CD4-positive, alpha-beta T cell treated with Interleukin-12 subunit alpha and Interleukin-12 subunit beta, for 1 hour (primary cell): ENCODE results near the gene FBXL13.
"Not testable (repeated sequence)": the region's sequence is repeated elsewhere in the genome, so short reads cannot be mapped to it uniquely, and the experiment has no call there.

Experiments used
- DNase-seq: peaks from one replicate; pipeline ENCODE4 v3.0.0-alpha.2; 2020

The FBXL13 gene

GRCh38 chr7:102978284-102978683 lies 96.3 kb downstream of the FBXL13 start:
- DNase-seq: no peak

DNA sequence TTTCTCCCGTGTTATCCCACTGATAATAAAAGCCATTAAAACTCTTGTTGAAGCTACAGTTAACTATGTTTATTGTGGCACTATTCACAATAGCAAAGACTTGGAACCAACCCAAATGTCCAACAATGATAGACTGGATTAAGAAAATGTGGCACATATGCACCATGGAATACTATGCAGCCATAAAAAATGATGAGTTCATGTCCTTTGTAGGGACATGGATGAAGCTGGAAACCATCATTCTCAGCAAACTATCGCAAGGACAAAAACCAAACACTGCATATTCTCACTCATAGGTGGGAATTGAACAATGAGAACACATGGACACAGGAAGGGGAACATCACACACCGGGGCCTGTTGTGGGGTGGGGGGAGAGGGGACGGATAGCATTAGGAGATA lies 97.0 kb downstream of the FBXL13 start:
- DNase-seq: not testable (repeated sequence)

GRCh38 chr7:102976493-102976892 lies 98.1 kb downstream of the FBXL13 start:
- no peak for DNase-seq

GRCh38 chr7:102975854-102976253 lies 98.7 kb downstream of the FBXL13 start:
- no peak for DNase-seq

GRCh38 chr7:102974366-102975236 lies 100.0 kb downstream of the FBXL13 start:
- DNase-seq: no peak

- no peak for DNase-seq
These were observed 101.3 kb downstream of the FBXL13 start for GRCh38 chr7:102973096-102973802.

DNA sequence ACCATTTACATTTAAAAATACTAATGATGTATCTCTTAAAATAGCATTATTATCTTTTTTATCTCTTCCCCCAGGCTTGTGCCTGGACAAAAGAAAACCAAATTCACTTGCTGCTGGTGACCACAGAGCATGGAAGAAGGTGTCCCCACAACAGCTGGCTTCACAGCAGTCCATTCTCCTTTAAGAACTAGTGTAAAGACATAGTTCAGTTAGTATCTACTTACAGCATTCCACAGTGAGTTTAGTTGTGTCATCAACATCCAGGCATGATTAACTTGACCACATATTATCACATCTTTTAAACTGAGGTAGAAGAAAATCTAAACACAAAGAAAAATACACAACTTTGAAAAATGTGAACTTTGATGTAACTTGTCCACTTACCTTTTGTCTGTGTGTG lies 106.8 kb downstream of the FBXL13 start:
- DNase-seq: no peak

GRCh38 chr7:102966465-102966864 lies 108.1 kb downstream of the FBXL13 start:
- no peak for DNase-seq

GRCh38 chr7:102961993-102962392 lies 112.6 kb downstream of the FBXL13 start:
- DNase-seq: not testable (repeated sequence)

DNA sequence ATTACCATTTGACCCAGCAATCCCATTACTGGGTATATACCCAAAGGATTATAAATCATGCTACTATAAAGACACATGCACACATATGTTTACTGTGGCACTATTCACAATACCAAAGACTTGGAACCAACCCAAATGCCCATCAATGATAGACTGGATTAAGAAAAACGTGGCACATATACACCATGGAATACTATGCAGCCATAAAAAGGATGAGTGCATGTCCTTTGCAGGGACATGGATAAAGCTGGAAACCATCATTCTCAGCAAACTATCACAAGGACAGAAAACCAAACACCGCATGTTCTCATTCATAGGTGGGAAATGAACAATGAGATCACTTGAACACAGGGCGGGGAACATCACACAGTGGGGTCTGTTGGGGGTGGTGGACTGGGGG lies 116.6 kb downstream of the FBXL13 start:
- not testable (repeated sequence) for DNase-seq

GRCh38 chr7:102954359-102954758 lies 120.2 kb downstream of the FBXL13 start:
- DNase-seq: not testable (repeated sequence)

DNA sequence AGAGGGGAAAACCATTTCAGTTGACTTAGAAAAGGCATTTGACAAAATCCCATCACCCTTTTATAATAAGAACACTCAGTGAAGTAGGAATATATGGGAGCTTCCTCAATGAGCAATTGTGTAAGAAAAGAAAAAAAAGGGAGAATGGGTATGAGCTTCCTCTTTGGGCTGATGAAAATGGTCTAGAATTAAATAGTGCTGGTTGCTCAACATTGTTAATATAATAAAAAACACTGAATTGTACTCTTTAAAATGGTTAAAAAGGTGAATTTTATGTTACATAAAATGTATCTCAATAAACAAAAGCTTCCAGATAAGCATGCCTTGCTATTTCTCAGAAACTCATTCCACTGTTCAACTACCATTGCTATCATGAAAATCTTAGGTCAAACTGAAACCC lies 121.2 kb downstream of the FBXL13 start:
- DNase-seq: no peak

DNA sequence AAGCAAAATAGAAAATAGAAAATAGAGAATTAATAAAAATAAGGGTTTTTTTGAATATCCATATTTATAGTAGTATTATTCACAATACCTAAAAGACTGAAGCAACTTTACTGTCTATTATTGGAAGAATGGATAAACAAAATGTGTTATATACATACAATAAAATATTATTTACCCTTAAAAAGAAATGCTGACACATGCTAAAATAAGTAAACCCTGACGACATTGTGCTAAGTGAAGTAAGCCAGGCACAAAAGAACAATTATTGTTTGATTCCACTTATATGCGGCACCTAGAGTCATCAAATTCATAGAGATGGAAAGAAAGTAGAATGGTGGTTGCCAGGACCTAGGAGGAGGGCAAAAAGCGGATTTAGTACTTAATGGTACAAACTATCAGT lies 122.8 kb downstream of the FBXL13 start:
- no peak for DNase-seq

DNA sequence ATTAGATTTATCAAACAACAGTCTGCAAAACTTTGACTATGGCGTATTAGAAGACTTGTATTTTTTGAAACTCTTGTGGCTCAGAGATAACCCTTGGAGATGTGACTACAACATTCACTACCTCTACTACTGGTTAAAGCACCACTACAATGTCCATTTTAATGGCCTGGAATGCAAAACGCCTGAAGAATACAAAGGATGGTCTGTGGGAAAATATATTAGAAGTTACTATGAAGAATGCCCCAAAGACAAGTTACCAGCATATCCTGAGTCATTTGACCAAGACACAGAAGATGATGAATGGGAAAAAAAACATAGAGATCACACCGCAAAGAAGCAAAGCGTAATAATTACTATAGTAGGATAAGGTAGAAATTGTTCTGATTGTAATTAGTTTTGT lies 130.4 kb downstream of the FBXL13 start:
- no peak for DNase-seq

GRCh38 chr7:102943423-102944169 lies 131.0 kb downstream of the FBXL13 start:
- DNase-seq: no peak

DNA sequence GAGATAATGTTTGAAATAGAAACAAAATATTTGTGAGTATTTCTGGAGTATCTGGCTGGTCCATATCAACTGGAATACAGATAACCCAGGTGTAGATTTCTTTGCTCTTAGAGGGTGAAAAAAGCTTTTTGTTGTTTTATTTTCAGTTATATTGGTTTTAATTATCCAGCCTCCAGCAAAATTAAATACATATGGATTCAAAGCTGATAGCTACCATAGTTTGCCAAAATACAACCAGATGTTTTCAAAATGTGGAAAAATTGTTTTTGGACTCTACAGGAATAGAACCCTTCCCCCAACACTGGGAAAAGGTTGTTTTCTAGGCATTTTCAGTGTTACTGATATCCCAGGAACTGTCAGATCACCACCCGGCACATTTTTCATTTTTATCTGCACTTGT lies 131.7 kb downstream of the FBXL13 start:
- DNase-seq: no peak

DNA sequence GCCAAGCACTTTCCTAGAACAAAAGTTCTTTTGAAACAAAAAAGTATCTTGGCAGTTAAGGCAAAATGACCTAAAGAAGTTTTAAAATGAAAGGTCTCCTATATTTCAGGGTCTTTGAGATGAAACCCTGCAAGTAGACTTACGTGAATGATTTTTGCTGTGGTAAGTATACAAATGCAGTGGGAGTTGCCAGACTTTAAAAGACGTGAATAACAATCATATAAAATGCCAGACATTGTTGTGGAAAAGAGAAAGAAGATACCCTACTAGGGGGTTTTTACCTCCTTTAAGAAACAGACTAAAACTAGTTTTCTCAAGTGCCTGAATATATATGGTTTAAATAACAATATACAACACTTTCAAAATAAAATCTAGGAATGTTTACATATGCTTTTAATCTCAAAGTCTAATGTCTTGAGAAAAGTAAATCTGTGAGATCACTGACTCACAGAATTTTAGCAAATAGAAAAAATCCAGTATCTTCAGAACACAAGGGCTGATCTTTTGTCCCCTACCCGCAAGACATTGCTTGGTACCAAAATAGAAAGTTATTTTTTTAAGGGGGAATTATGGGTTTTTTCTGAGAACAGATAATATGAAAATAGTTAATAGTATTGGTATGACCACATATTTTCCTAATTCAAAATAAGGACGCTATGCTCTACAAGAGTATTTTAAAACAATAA lies 132.3 kb downstream of the FBXL13 start:
- no peak for DNase-seq

DNA sequence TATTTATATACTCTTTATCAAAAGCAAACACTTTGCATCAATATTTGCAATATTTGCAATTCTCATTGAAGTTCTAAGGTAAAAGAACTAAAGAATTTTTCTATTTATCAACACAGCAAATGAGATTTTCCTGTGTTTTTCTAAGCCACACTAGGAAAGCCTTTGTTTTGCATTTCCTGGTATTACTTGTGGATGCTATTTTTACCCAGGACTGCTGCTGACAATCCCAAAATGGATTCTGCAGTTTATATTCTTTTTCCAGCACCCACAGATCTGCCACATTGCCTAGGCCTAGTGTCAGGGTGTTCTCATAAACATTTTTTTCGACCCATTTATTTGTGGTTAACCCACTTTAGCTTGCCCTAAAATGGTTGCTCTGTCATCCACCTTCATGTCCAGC lies 135.9 kb downstream of the FBXL13 start:
- DNase-seq: no peak

GRCh38 chr7:102935450-102936115 lies 139.0 kb downstream of the FBXL13 start:
- DNase-seq: no peak

DNA sequence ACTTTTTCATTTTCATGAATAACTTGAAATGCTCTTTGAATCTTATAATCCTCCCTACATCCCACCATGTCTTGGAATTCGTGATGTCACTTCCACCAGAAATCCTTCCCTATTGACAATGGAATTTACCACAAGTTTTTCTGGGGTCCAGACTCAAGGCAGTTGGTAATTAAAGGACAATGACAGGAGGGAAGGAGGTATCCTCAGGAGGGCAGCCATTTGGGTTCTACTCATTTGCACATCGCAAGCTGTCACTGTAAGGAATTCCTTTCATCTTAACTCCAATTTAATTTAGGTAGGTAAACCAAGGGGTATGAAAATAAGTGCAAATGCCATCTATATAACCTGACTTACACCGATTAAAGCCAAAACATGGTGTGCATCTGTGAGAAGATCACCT lies 139.9 kb downstream of the FBXL13 start:
- no peak for DNase-seq

DNA sequence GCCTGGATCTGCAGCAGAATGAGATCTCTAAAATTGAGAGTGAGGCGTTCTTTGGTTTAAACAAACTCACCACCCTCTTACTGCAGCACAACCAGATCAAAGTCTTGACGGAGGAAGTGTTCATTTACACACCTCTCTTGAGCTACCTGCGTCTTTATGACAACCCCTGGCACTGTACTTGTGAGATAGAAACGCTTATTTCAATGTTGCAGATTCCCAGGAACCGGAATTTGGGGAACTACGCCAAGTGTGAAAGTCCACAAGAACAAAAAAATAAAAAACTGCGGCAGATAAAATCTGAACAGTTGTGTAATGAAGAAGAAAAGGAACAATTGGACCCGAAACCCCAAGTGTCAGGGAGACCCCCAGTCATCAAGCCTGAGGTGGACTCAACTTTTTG lies 140.4 kb downstream of the FBXL13 start:
- DNase-seq: no peak

DNA sequence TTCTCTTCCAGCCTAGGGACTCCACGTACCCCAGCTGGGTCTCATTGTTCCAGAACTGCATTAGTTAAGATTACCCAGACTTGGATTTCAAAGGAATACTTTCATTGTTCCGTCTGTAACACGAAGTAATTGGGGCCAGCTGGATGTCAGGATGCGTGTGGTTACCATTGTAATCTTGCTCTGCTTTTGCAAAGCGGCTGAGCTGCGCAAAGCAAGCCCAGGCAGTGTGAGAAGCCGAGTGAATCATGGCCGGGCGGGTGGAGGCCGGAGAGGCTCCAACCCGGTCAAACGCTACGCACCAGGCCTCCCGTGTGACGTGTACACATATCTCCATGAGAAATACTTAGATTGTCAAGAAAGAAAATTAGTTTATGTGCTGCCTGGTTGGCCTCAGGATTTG lies 140.8 kb downstream of the FBXL13 start:
- no peak for DNase-seq
